ENCODE measurements around the gene CBX4.

Gene CBX4

GRCh38 chr17:79843816-79844800 lies 4.9 kb upstream of the CBX4 start:
- peak overlapping the region; percentile 63 for H3K27ac ChIP-seq
- TF ChIP-seq CTCF (IDR thresholded peaks at IDR 0.05) (no peak), ZFX (IDR thresholded peaks at IDR 0.05; ENCODE audit: borderline replicate concordance) (no peak)

- H3K27ac ChIP-seq: peak overlapping the region; percentile 63
- no peak for TF ChIP-seq ZFX (IDR thresholded peaks at IDR 0.05; ENCODE audit: borderline replicate concordance)
- no peak for TF ChIP-seq CTCF (IDR thresholded peaks at IDR 0.05)
These were observed 4.2 kb upstream of the CBX4 start for GRCh38 chr17:79843474-79843815.

DNA sequence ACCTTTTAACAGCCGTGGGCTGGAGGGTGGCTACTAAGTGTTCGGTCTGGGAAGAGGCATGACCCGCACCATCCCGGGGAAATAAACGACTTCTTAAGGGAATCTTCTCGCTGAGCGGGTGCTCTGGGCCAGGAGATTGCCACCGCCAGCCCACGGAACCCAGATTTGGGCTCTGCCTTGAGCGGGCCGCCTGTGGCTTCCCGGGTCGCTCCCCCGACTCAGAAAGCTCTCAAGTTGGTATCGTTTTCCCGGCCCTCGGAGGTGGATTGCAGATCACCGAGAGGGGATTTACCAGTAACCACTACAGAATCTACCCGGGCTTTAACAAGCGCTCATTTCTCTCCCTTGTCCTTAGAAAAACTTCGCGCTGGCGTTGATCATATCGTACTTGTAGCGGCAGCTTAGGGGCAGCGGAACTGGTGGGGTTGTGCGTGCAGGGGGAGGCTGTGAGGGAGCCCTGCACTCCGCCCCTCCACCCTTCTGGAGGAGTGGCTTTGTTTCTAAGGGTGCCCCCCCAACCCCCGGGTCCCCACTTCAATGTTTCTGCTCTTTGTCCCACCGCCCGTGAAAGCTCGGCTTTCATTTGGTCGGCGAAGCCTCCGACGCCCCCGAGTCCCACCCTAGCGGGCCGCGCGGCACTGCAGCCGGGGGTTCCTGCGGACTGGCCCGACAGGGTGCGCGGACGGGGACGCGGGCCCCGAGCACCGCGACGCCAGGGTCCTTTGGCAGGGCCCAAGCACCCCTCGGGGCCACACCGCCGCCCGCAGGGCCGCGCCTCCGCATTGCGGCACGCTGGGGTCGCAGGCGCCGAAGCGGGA lies 3.6 kb upstream of the CBX4 start:
- H3K27ac ChIP-seq: peak overlapping the region; percentile 63; the same call in 1 of the 2 replicates
- TF ChIP-seq ZFX (IDR thresholded peaks at IDR 0.05; ENCODE audit: borderline replicate concordance) (no peak), CTCF (IDR thresholded peaks at IDR 0.05) (no peak)

DNA sequence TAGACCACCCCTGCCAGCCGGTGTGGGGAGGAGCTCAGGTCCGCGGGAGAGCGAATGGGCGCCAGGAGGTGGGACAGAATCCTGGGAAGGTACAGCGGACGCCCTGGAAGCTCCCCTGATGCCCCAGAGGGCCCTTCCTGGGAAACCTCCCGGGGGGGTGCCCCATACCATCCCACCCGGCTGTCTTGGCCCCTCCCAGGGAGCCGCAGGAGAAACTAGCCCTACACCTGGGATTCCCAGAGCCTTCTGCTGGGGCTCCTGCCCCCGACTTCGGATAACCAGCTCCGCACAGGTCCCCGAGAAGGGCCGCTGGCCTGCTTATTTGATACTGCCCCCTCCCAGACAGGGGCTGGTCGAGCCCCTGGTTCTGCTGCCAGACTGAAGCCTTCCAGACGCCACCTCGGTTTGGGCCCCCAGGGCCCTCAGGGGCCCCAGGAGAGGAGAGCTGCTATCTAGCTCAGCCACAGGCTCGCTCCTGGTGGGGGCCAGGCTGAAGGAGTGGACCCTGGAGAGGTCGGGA lies 3.0 kb upstream of the CBX4 start:
- TF ChIP-seq CTCF (IDR thresholded peaks at IDR 0.05) (no peak), ZFX (IDR thresholded peaks at IDR 0.05; ENCODE audit: borderline replicate concordance) (no peak)
- peak overlapping the region; percentile 63; the same call in 1 of the 2 replicates for H3K27ac ChIP-seq

DNA sequence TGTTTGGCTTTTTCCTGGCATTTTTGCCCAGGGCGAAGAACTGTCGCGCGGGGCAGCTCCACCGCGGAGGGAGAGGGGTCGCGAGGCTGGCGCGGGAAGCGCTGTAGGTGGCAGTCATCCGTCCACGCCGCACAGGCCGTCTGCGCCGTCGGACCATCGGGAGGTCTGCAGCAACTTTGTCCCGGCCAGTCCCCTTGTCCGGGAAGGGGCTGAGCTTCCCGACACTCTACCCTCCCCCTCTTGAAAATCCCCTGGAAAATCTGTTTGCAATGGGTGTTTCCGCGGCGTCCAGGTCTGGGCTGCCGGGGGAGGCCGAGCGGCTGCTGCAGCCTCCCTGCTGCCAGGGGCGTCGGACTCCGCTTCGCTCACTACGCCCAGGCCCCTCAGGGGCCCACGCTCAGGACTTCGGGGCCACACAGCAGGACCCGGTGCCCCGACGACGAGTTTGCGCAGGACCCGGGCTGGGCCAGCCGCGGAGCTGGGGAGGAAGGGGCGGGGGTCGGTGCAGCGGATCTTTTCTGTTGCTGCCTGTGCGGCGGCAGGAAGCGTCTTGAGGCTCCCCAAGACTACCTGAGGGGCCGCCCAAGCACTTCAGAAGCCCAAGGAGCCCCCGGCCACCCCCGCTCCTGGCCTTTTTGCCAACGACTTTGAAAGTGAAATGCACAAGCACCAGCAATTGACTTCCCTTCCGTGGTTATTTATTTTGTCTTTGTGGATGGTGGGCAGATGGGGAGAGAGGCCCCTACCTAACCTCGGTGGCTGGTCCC lies 2.3 kb upstream of the CBX4 start:
- no peak overlapping the region for H3K27ac ChIP-seq
- no peak for TF ChIP-seq ZFX (IDR thresholded peaks at IDR 0.05; ENCODE audit: borderline replicate concordance)
- TF ChIP-seq CTCF (IDR thresholded peaks at IDR 0.05): no peak

DNA sequence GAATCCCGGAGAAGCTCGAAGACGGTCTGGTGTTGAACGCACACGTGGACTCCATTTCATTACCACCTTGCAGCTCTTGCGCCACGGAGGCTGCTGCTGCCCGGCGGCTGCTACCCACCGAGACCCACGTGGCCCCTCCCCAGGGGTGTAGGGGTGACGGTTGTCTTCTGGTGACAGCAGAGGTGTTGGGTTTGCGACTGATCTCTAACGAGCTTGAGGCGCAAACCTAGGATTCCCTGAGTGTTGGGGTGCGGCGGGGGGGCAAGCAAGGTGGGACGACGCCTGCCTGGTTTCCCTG lies 1.7 kb upstream of the CBX4 start:
- H3K27ac ChIP-seq: no peak overlapping the region

More for the DNA sequence above, 1.7 kb upstream of the CBX4 start:
- TF ChIP-seq ZFX (IDR thresholded peaks at IDR 0.05; ENCODE audit: borderline replicate concordance) (no peak), CTCF (IDR thresholded peaks at IDR 0.05) (no peak)

Measured in 22Rv1 (cell line).